ENCODE data around the gene ATXN7L2. TPM values are rescaled to one million over a fixed set of nuclear protein-coding genes. Genes with fewer than 3 reads are reported as not detected.

ATXN7L2 gene
- total RNA-seq, 1 donor from 2014 or later: 5.9 TPM

DNA sequence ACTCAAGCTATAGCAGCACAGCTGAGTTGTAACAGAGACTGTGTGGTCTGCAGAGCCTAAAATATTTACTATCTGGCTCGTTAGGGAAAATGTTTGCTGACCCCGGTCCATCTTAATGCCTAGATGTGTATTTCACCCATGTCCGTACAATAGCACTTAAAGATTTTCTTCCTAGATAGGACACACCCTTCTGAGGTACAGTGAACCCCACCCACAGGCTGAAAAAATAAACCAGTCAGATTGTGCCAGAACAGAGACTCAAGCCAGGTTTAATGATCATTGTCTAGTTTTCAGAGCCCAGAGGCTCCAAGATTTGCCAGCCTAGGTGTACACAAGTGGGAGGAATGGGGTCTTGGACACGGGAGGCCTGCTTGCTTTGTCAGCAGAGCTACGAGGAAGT, 20.2 kb downstream of the ATXN7L2 start:
- no peak overlapping the region for H3K4me3 ChIP-seq
- TF ChIP-seq, protein P1, sequence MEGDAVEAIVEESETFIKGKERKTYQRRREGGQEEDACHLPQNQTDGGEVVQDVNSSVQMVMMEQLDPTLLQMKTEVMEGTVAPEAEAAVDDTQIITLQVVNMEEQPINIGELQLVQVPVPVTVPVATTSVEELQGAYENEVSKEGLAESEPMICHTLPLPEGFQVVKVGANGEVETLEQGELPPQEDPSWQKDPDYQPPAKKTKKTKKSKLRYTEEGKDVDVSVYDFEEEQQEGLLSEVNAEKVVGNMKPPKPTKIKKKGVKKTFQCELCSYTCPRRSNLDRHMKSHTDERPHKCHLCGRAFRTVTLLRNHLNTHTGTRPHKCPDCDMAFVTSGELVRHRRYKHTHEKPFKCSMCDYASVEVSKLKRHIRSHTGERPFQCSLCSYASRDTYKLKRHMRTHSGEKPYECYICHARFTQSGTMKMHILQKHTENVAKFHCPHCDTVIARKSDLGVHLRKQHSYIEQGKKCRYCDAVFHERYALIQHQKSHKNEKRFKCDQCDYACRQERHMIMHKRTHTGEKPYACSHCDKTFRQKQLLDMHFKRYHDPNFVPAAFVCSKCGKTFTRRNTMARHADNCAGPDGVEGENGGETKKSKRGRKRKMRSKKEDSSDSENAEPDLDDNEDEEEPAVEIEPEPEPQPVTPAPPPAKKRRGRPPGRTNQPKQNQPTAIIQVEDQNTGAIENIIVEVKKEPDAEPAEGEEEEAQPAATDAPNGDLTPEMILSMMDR (IDR thresholded peaks at IDR 0.05): no peak
- H3K27ac ChIP-seq: no peak overlapping the region
- H3K36me3 ChIP-seq: no peaks in the 10 kb centered on the region
- H3K9me3 ChIP-seq: no peaks in the 10 kb centered on the region
- DNase-seq (ENCODE audit: low spot score in 2 of 2): no peak
- H3K27me3 ChIP-seq: no peaks in the 10 kb centered on the region
- intact Hi-C loops (cut with DNase I): no loop called here
- H3K4me1 ChIP-seq: peaks cover 9 to 34% of the 10 kb centered on the region in 2 donors

DNA sequence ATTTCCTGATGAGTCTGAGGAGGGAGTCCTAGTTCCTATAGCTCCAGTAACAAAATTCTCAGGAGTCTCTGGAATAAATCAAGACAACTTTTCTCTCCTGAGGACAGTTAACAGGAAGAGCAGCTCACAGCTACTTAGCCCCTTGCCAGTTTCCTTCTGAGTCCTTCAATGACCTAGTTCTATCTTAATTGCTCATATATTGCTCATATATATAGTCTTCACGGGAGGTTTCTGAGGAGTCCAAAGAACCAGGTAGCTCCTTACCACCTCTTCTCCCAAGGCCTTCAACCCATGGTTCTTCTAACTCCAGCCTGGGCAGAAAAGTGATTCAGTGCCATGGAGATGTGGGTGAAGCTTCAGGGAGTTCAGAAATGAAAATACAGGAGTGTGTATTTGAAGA, 21.3 kb downstream of the ATXN7L2 start:
- Histone ChIP-seq H3K36me3 (no peaks in the 10 kb centered on the region), H3K9me3 (no peaks in the 10 kb centered on the region), H3K27me3 (no peaks in the 10 kb centered on the region), H3K27ac (no peak overlapping the region), H3K4me3 (no peak overlapping the region), H3K4me1 (peaks cover 7 to 28% of the 10 kb centered on the region in 2 donors)
- no peak for DNase-seq (ENCODE audit: low spot score in 2 of 2)
- intact Hi-C loops (cut with DNase I): no loop called here
- TF ChIP-seq, protein P1 (IDR thresholded peaks at IDR 0.05): no peak

DNA sequence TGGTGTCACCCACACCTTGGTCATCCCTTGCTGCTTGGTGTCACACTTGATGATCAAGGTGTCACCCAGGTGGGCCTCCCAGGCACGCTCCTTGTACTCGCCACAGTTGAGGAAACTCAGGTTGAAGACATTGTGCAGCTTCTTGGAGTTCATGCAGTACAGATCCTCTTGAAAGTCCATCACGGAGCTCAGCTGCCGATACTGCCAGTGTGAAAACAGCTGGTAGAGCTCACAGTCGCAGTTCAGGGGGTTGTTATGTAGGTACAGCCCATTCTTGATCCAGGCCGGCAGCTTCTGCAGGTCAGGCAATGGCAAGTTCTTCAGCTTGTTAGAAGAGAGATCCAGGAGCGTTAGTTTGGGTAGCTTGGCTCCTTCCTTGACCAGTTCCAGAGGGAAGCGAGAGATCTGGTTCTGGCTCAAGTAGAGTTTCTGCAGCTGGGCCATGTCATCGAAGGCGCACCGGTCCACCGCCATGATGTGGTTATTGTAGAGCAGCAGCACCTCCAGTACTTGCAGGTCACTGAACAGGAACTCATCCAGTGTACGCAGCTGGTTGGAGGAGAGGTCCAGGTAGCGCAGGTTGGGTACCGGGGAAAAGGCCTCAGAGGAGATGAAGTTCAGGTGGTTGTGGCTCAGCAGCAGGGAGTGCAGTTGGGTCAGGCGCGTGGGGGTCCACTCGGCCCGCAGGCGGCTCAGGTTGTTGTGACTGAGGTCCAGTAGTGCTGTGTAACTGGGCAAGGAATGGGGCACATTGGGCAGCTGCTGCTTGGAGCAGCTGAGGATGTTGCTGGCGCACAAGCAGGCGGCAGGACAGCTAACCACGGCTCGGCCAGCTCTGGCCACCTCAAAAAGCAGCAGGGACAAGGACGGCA, 24.5 kb downstream of the ATXN7L2 start:
- Histone ChIP-seq H3K9me3 (no peaks in the 10 kb centered on the region), H3K4me3 (peak overlapping the region in 1 of 2 donors; percentile 84), H3K36me3 (no peaks in the 10 kb centered on the region), H3K4me1 (peaks cover 0 to 15% of the 10 kb centered on the region in 2 donors), H3K27ac (no peak overlapping the region), H3K27me3 (no peaks in the 10 kb centered on the region)
- intact Hi-C loops (cut with DNase I): no loop called here
- peak in 1 of 2 donors; percentile 59 for DNase-seq (ENCODE audit: low spot score in 2 of 2)
- TF ChIP-seq, protein P1 (IDR thresholded peaks at IDR 0.05): no peak

DNA sequence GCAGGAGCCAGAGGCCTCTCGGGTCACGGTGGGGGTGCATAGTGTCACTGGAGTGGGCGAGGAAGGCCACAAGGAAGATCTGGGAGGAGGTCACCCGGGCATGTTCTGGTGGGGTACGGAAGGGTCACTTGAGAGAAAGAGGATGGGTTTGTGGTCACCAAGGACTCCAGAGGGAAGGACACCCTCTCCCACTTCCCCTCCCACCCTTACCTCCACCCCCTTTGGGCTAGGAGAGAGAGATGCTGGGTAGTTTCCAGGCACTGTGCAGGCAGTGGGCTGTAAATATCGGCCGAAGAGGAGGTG, 25.1 kb downstream of the ATXN7L2 start:
- Histone ChIP-seq H3K4me1 (peaks cover 0 to 15% of the 10 kb centered on the region in 2 donors), H3K27ac (peak overlapping the region; percentile 42 to 53), H3K9me3 (no peaks in the 10 kb centered on the region), H3K4me3 (peak overlapping the region; percentile 84 to 98), H3K36me3 (no peaks in the 10 kb centered on the region), H3K27me3 (no peaks in the 10 kb centered on the region)
- no peak for DNase-seq (ENCODE audit: low spot score in 2 of 2)
- intact Hi-C loops (cut with DNase I): loop anchor here (1.0 kb wide), 1 partner anchor 15 kb away; the partner anchor contains the start of gene CYB561D1
- TF ChIP-seq, protein P1 (IDR thresholded peaks at IDR 0.05): no peak

DNA sequence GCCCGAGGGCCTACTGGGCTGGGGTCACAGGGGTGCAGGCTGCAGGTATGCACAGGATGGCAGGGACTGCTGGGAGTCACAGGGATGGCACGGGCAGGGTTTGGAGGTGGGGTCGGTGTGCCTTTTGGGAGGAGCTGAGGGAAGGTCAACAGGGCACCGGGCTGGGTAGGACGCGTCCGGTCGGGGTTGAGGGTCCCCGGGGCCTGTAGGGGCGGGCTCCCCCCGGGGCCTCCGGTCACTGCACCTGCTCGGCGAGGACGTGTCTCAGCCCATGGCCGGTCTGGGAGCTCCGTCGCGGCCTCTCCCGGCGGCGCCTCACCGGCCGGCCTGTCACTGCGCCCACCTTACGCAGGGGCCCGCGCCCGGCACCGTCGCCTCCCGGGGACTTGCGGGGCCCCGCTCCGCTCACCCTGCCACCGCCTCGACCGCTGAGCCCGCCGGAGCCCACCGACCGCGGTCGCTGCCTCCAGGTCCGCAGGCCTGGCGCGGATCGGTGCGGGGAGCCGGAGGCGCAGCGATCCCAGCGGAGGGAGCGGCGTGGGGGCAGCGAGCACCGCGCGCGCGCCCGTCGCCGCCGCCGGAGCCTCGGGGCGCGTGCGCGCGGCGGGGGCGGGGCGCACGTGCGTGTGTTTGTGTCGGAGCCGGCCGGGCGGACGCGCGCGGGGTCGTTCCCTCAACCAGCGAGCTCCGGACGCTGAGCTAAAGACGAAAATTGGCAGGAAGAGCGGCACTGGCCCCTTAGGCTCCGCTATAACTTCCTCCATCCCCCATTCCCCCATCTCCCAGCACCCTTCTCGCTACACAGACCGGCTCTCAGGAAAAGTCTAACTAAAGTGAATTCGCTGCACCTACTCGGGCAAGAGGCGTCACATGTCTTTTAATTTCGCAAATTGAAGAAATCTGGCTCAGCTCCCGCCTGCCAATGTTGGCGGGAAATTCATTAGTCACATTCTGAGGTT, 25.8 kb downstream of the ATXN7L2 start, which contains the start of gene AMIGO1:
TSS of gene AMIGO1 (minus strand) at position 552 of the 959 bp plus-strand sequence. CDS start 815 bp downstream, outside the sequence.
- TF ChIP-seq, protein P1 (IDR thresholded peaks at IDR 0.05): no peak
- Histone ChIP-seq H3K36me3 (no peaks in the 10 kb centered on the region), H3K27ac (peak within 1 kb of the TSS; percentile 42 to 53), H3K4me1 (peaks cover 0 to 15% of the 10 kb centered on the region in 2 donors), H3K27me3 (no peaks in the 10 kb centered on the region), H3K9me3 (no peaks in the 10 kb centered on the region), H3K4me3 (peak within 1 kb of the TSS; percentile 84 to 98)
- peak in 1 of 2 donors; percentile 76 for DNase-seq (ENCODE audit: low spot score in 2 of 2)
- intact Hi-C loops (cut with DNase I): loop anchor here (1.0 kb wide), 1 partner anchor 15 kb away; the partner anchor contains the start of gene CYB561D1
